Suppressor macrophage treated with lipopolysaccharide for 4 hours (primary cell): ENCODE measurements around the gene PNPO.
"Not testable (repeated sequence)": the region's sequence is repeated elsewhere in the genome, so short reads cannot be mapped to it uniquely, and the experiment has no call there.

Experiments used
- DNase-seq: peaks from one replicate; pipeline ENCODE4 v3.0.0-alpha.2; 2020

Gene PNPO

GRCh38 chr17:47918991-47919390, 22.4 kb upstream of the PNPO start:
- no peak for DNase-seq

- DNase-seq: not testable (repeated sequence)
These were observed 21.5 kb upstream of the PNPO start for GRCh38 chr17:47919889-47920288.

GRCh38 chr17:47924785-47925677, 16.3 kb upstream of the PNPO start:
- no peak for DNase-seq

- no peak for DNase-seq
These were observed 15.7 kb upstream of the PNPO start for GRCh38 chr17:47925678-47925988.

GRCh38 chr17:47927821-47928400, 13.5 kb upstream of the PNPO start:
- no peak for DNase-seq

- no peak for DNase-seq
These were observed 13.0 kb upstream of the PNPO start for GRCh38 chr17:47928415-47928814.

GRCh38 chr17:47929218-47930000, 12.0 kb upstream of the PNPO start:
- no peak for DNase-seq

- no peak for DNase-seq
These were observed 9.5 kb upstream of the PNPO start for GRCh38 chr17:47931848-47932247.

- no peak for DNase-seq
These were observed 6.5 kb upstream of the PNPO start for GRCh38 chr17:47934856-47935255.

- DNase-seq: not testable (repeated sequence)
These were observed 5.9 kb upstream of the PNPO start for GRCh38 chr17:47935468-47935867.

- DNase-seq: no peak
These were observed 5.4 kb upstream of the PNPO start for GRCh38 chr17:47935961-47936360.

- DNase-seq: peak; percentile 25
These were observed 3.4 kb upstream of the PNPO start for GRCh38 chr17:47937941-47938340.

- DNase-seq: no peak
These were observed 732 bp downstream of the PNPO start for GRCh38 chr17:47942096-47942510.

GRCh38 chr17:47942568-47942967, 1.2 kb downstream of the PNPO start:
- DNase-seq: no peak

GRCh38 chr17:47945080-47945479, 3.7 kb downstream of the PNPO start:
- DNase-seq: peak; percentile 57

- DNase-seq: peak; percentile 70
These were observed 4.4 kb downstream of the PNPO start for GRCh38 chr17:47945529-47946508.

GRCh38 chr17:47946516-47946915, 5.1 kb downstream of the PNPO start:
- no peak for DNase-seq

- peak; percentile 76 for DNase-seq
These were observed 5.6 kb downstream of the PNPO start for GRCh38 chr17:47946929-47947397.

GRCh38 chr17:47948706-47949196, 7.4 kb downstream of the PNPO start:
- DNase-seq: no peak

GRCh38 chr17:47949197-47949759, 7.9 kb downstream of the PNPO start:
- DNase-seq: peak; percentile 92

- no peak for DNase-seq
These were observed 8.6 kb downstream of the PNPO start for GRCh38 chr17:47949946-47950345.

GRCh38 chr17:47950448-47950847, 9.1 kb downstream of the PNPO start:
- DNase-seq: no peak
